C4-2B (cell line): ENCODE data around the gene EPYC.

Experiments
- ZFX ChIP-seq: fragments of 450-650 bp; IDR thresholded peaks from 2 replicates; pipeline ENCODE4 v1.6.1; 2017
- TF ChIP-seq, protein P1 (sequence below): fragments of 450-650 bp; conservative IDR thresholded peaks from 2 replicates; pipeline ENCODE4 v1.5.1; 2017; ENCODE audit warnings: mild to moderate bottlenecking

DNA sequence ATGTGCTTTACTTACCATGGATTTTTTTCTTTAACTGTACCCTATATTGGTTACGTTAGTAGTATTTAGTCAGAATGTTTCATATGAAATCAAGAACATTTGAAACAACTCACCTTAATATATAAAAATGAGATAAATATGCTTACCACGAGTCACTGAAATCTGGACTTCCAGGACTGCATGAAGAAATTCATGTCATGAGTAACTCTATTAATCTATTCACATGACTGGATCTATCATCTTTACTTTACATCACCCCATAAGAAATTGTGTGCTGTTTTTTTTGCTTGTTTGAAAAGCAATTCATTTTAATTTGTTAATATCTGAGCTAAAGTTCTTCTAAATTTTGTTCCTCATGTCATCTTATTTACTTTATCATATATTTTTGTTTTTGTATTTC is 5.2 kb downstream of the EPYC start:
- TF ChIP-seq, protein P1, sequence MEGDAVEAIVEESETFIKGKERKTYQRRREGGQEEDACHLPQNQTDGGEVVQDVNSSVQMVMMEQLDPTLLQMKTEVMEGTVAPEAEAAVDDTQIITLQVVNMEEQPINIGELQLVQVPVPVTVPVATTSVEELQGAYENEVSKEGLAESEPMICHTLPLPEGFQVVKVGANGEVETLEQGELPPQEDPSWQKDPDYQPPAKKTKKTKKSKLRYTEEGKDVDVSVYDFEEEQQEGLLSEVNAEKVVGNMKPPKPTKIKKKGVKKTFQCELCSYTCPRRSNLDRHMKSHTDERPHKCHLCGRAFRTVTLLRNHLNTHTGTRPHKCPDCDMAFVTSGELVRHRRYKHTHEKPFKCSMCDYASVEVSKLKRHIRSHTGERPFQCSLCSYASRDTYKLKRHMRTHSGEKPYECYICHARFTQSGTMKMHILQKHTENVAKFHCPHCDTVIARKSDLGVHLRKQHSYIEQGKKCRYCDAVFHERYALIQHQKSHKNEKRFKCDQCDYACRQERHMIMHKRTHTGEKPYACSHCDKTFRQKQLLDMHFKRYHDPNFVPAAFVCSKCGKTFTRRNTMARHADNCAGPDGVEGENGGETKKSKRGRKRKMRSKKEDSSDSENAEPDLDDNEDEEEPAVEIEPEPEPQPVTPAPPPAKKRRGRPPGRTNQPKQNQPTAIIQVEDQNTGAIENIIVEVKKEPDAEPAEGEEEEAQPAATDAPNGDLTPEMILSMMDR = no peak
- TF ChIP-seq ZFX = no peak
